ENCODE data around the gene CARD18.
"Not testable (repeated sequence)": the region's sequence is repeated elsewhere in the genome, so short reads cannot be mapped to it uniquely, and the experiment has no call there.

Gene CARD18

GRCh38 chr11:105111145-105111944, 28.2 kb downstream of the CARD18 start:
- no peak overlapping the region for H3K4me3 ChIP-seq (ENCODE audit: low read depth, low read length)
- no peak for TF ChIP-seq CTCF (IDR thresholded peaks at IDR 0.05; ENCODE audit: low read depth, low read length)

- no peak for TF ChIP-seq CTCF (IDR thresholded peaks at IDR 0.05; ENCODE audit: low read depth, low read length)
- H3K4me3 ChIP-seq (ENCODE audit: low read depth, low read length) = no peak overlapping the region
Observed at GRCh38 chr11:105110688-105111030, 28.9 kb downstream of the CARD18 start.

GRCh38 chr11:105109855-105110687, 29.5 kb downstream of the CARD18 start:
- TF ChIP-seq CTCF (IDR thresholded peaks at IDR 0.05; ENCODE audit: low read depth, low read length) = no peak
- no peak overlapping the region for H3K4me3 ChIP-seq (ENCODE audit: low read depth, low read length)

GRCh38 chr11:105109321-105109720, 30.2 kb downstream of the CARD18 start:
- no peak for TF ChIP-seq CTCF (IDR thresholded peaks at IDR 0.05; ENCODE audit: low read depth, low read length)
- no peak overlapping the region for H3K4me3 ChIP-seq (ENCODE audit: low read depth, low read length)

GRCh38 chr11:105108247-105108646, 31.3 kb downstream of the CARD18 start:
- no peak overlapping the region for H3K4me3 ChIP-seq (ENCODE audit: low read depth, low read length)
- TF ChIP-seq CTCF (IDR thresholded peaks at IDR 0.05; ENCODE audit: low read depth, low read length) = no peak

- H3K4me3 ChIP-seq (ENCODE audit: low read depth, low read length) = not testable (repeated sequence)
Observed at GRCh38 chr11:105107226-105107825, 32.2 kb downstream of the CARD18 start.

- TF ChIP-seq CTCF (IDR thresholded peaks at IDR 0.05; ENCODE audit: low read depth, low read length) = no peak
- no peak overlapping the region for H3K4me3 ChIP-seq (ENCODE audit: low read depth, low read length)
Observed at GRCh38 chr11:105106140-105106539, 33.4 kb downstream of the CARD18 start.

All from WI38 (cell line).